Lung (tissue), 12 donors: ENCODE measurements around the gene C15orf39. TPM values are rescaled to one million over a fixed set of nuclear protein-coding genes. Genes with fewer than 3 reads are reported as not detected.

Experiments
- ATAC-seq: fragments of 200-7000 bp; cut with Tn5 transposase; one replicate; pipeline ENCODE4 v1.9.1; 2020; ENCODE audit warnings: moderate number of reproducible peaks; ENCODE audit not compliant: insufficient read depth, low FRiP score
- DNase-seq, 3 donors: peaks; one replicate each; pipeline ENCODE4 v3.0.0-alpha.2; 2013 to 2017
- H3K27ac ChIP-seq, 2 donors: one replicate each; pipeline ENCODE4 v1.5.1; 2013; ENCODE audit warnings: mild to moderate bottlenecking in 2 of 2, moderate library complexity in 2 of 2, control low read depth in 1 of 2, inconsistent platforms in 1 of 2, low read depth in 1 of 2, low read length in 1 of 2
- H3K27me3 ChIP-seq, 3 donors: one replicate each; pipeline ENCODE4 v1.5.1; 2013; ENCODE audit warnings: low read length in 2 of 3; ENCODE audit not compliant: control insufficient read depth in 3 of 3, insufficient read depth in 3 of 3
- H3K36me3 ChIP-seq, 4 donors: one replicate each; pipeline ENCODE4 v1.5.1; 2013; ENCODE audit warnings: low read length in 4 of 4, mild to moderate bottlenecking in 1 of 4, moderate library complexity in 1 of 4; ENCODE audit not compliant: control insufficient read depth in 4 of 4, insufficient read depth in 4 of 4
- H3K4me1 ChIP-seq, 5 donors: one replicate each; pipeline ENCODE4 v1.5.1; 2013; ENCODE audit warnings: low read length in 5 of 5, mild to moderate bottlenecking in 2 of 5, moderate library complexity in 1 of 5; ENCODE audit not compliant: control insufficient read depth in 5 of 5, insufficient read depth in 5 of 5
- H3K4me3 ChIP-seq: one replicate; pipeline ENCODE4 v1.5.1; 2013; ENCODE audit warnings: mild to moderate bottlenecking, control low read depth, moderate library complexity
- H3K9ac ChIP-seq, 2 donors: one replicate each; pipeline ENCODE4 v1.5.1; 2013; ENCODE audit warnings: low read length in 2 of 2, control low read depth in 1 of 2; ENCODE audit not compliant: insufficient read depth in 1 of 2
- H3K9me3 ChIP-seq, 4 donors: one replicate each; pipeline ENCODE4 v1.5.1; 2013; ENCODE audit warnings: low read length in 3 of 4, mild to moderate bottlenecking in 1 of 4, moderate library complexity in 1 of 4; ENCODE audit not compliant: control insufficient read depth in 4 of 4, insufficient read depth in 3 of 4
- CTCF ChIP-seq: IDR thresholded peaks from 2 replicates; pipeline ENCODE4 v1.5.1; 2012; ENCODE audit warnings: mild to moderate bottlenecking; ENCODE audit errors: control extremely low read depth, extremely low read depth
- WGBS, 2 donors: extraction: QIAGEN DNeasy Blood & Tissue Kit; methylation state at CpG; one replicate each; pipeline ENCODE4 v1.1.7; 2013; 5-methylcytosine and 5-hydroxymethylcytosine counted together
- polyA plus RNA-seq, 2 donors: library from polyadenylated mRNA; stranded (reverse); fragments of 200-250 nt; gene quantifications; one replicate each; pipeline ENCODE4 v1.2.1, GENCODE V29; 2013
- total RNA-seq, 2 donors: library from RNA; depleted of rRNA in 1 of 2; stranded (reverse); fragments of >200 nt in 1 of 2; gene quantifications; one replicate each; pipeline ENCODE4 v1.2.1, GENCODE V29; 2014 to 2021
- donor health status: control.
- donor health status: control.
- donor health status: Bipolar disorder and iron deficiency.
- donor health status: healthy.
- donor health status: DM: yes; HTN: yes; CAD: no.

Gene C15orf39
- total and polyA plus RNA-seq, 4 donors: 13.1 to 57.7 (median 25.6) TPM

- WGBS, 2 donors: 80 to 82% methylated on average over 2 of the region's 2 CpGs
- TF ChIP-seq CTCF: no peak
- Histone ChIP-seq H3K36me3 (no peaks in the 10 kb centered on the region), H3K4me1 (peaks cover 0 to 6% (median 0%) of the 10 kb centered on the region in 5 donors), H3K9ac (no peak overlapping the region), H3K27ac (no peak overlapping the region), H3K27me3 (peaks cover 0 to 4% (median 0%) of the 10 kb centered on the region in 3 donors), H3K9me3 (no peaks in the 10 kb centered on the region), H3K4me3 (no peak overlapping the region)
- no peak for ATAC-seq
- no peak for DNase-seq
Observed at GRCh38 chr15:75230016-75230343, 28.3 kb downstream of the C15orf39 start.

GRCh38 chr15:75230551-75231371, 29.1 kb downstream of the C15orf39 start:
- H3K27ac ChIP-seq: no peak overlapping the region
- ATAC-seq (no peak), DNase-seq (peak in 1 of 3 donors; percentile 7)
- no peaks in the 10 kb centered on the region for H3K9me3 ChIP-seq
- no peaks in the 10 kb centered on the region for H3K36me3 ChIP-seq
- no peak overlapping the region for H3K9ac ChIP-seq
- WGBS, 2 donors: 76 to 85% methylated on average over 16 of the region's 16 CpGs
- TF ChIP-seq CTCF: no peak
- peaks cover 0 to 6% (median 0%) of the 10 kb centered on the region in 5 donors for H3K4me1 ChIP-seq
- no peak overlapping the region for H3K4me3 ChIP-seq
- H3K27me3 ChIP-seq: peaks cover 0 to 4% (median 0%) of the 10 kb centered on the region in 3 donors

- Histone ChIP-seq H3K4me3 (no peak overlapping the region), H3K27ac (no peak overlapping the region), H3K27me3 (peaks cover 0 to 4% (median 0%) of the 10 kb centered on the region in 3 donors), H3K9ac (no peak overlapping the region), H3K36me3 (no peaks in the 10 kb centered on the region), H3K4me1 (peaks cover 0 to 4% (median 0%) of the 10 kb centered on the region in 5 donors), H3K9me3 (no peaks in the 10 kb centered on the region)
- ATAC-seq (no peak), DNase-seq (no peak)
- 53 to 74% methylated on average over 4 of the region's 4 CpGs for WGBS, 2 donors
- TF ChIP-seq CTCF: no peak
Observed at GRCh38 chr15:75231836-75232235, 30.2 kb downstream of the C15orf39 start.
